ENCODE data around the gene MAP6.

MAP6 gene

GRCh38 chr11:75631086-75631730 is 37.6 kb downstream of the MAP6 start:
- no peak for DNase-seq (ENCODE audit: low read depth in 2 of 2)

- no peak for DNase-seq (ENCODE audit: low read depth in 2 of 2)
Observed at GRCh38 chr11:75627906-75628668, 40.8 kb downstream of the MAP6 start.

GRCh38 chr11:75626889-75627529 is 41.8 kb downstream of the MAP6 start:
- peak; percentile 53 to 54 for DNase-seq (ENCODE audit: low read depth in 2 of 2)

GRCh38 chr11:75625991-75626888 is 42.6 kb downstream of the MAP6 start:
- DNase-seq (ENCODE audit: low read depth in 2 of 2), result peak; percentile 44 to 55

- no peak for DNase-seq (ENCODE audit: low read depth in 2 of 2)
Observed at GRCh38 chr11:75625021-75625420, 43.8 kb downstream of the MAP6 start.

- DNase-seq (ENCODE audit: low read depth in 2 of 2), result no peak
Observed at GRCh38 chr11:75616281-75616680, 52.6 kb downstream of the MAP6 start.

- no peak for DNase-seq (ENCODE audit: low read depth in 2 of 2)
Observed at GRCh38 chr11:75615751-75616150, 53.1 kb downstream of the MAP6 start.

DNA sequence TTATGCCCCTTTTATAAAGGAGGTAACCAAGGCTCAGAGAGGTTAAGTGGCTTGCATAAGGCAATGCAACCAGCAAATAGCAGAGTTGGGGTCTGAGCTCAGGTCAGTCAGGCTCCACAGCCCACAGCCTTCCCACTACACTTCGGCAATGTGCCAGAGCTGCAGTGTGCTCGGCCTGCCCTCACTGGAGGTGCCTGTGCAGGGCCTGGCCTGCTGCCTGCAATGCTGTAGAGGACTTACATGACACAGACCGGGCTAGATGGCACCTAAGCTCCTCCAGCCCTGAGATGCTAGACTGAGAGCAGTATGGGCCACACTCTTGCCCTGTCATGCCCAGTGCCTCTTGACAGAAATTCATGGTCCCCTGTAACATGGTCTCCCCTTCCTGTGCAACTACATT is 57.0 kb downstream of the MAP6 start:
- DNase-seq (ENCODE audit: low read depth in 2 of 2), result no peak

DNA sequence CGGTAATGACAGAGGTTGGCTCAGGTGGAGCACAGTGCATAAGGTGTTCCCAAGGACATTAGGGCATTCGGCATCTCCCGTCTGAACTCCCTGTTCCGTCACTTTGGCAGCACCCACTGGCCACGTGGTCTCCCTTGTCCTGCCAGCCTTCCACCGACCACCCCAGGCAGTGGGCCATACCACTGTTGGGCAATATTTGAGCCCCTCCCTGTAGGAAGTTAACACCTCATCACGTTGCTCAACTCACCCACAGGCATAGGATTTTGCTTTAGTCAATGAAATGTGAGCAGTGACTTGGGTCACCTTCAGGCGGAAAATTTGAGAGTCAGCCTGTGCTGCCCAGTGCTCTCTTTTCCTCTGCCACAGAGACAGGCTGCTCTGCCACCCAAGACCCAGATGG is 62.7 kb downstream of the MAP6 start:
- no peak for DNase-seq (ENCODE audit: low read depth in 2 of 2)

DNA sequence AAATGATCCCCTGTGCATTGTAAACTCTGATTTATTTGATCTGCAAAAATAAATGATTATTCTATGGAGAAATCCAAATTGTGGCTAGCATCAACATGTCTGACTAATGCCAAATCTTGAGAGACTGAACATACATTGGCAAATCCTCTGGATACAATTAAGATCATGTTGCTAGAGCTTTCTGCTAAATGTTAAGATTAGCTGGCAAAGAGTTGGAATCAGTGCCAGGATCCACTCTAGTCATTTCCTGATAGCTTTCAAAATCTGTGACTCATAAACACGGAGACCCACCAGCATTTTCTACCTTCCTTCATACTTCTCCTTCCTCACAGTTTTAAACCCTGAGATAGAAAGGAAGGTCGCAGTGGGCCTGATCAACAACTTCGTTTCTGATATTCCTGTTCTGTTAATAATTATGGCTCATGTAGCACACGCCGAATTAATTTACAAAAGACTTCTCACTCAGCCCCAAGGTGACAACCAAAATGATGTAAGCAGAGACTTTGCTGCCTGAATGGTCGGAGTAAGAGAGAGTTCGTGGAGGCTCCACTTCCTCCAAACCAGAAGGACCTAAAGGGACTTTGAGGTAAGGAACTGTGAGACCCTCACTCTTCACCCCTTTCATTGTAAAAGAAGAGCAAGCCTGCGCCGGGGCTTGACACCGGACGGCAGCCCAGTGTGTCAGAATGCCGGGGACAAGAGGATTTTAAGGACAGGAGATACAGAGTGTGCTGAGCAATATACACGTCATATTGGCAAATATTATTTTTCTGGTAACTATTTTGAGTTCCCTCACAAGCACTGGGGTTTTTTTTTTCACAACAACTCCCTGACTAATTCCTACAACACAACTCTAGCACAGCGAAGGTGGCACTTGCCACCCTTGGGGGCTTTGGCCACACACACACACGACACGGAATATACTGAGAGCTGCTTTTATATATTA is 64.8 kb downstream of the MAP6 start:
- peak; percentile 88 to 89 for DNase-seq (ENCODE audit: low read depth in 2 of 2)

- peak in 1 of 2 experiments; percentile 42 for DNase-seq (ENCODE audit: low read depth in 2 of 2)
Observed at GRCh38 chr11:75602951-75603350, 65.9 kb downstream of the MAP6 start.

DNA sequence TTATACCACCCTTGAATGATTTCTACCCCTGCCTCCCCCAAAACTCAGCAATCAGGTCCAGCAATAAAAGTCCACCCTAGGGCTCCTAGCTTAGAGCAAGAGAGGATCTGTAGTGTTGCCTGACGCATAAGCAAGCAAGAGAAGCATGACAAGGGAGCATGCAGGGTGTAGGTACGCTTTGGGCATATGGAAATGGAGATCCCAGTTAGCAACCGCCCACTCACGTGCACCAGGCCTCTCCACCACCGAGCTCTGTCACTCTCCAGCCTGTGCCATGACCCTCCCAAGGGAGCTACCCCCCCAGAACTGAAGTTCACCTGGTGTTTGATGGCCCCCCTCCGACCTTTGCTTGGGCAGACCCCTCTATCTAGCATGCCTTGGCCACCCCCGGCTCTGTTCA is 67.3 kb downstream of the MAP6 start:
- no peak for DNase-seq (ENCODE audit: low read depth in 2 of 2)

DNA sequence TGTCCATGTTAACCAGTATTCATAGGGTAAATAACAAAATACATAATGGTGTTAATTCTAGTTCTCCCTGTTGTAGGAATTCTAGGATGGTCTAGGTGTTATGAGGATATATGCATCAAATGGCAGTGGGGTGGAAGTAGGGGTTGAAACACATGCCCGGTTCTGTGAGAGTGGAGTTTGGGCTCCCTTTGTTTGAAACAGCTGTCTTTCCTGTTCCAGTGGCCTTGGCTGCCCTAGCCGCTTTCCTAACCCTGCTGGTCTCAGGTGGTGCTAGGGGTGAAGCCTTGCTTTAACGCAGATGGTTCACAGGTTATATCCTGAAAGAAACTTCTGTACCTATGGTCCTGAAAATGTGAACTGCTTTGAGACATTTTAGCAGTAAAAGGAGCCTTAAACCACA is 68.5 kb downstream of the MAP6 start:
- no peak for DNase-seq (ENCODE audit: low read depth in 2 of 2)

- DNase-seq (ENCODE audit: low read depth in 2 of 2), result no peak
Observed at GRCh38 chr11:75598900-75599299, 69.9 kb downstream of the MAP6 start.

GRCh38 chr11:75598264-75598663 is 70.6 kb downstream of the MAP6 start:
- DNase-seq (ENCODE audit: low read depth in 2 of 2), result no peak

- DNase-seq (ENCODE audit: low read depth in 2 of 2), result no peak
Observed at GRCh38 chr11:75597636-75598035, 71.2 kb downstream of the MAP6 start.

DNA sequence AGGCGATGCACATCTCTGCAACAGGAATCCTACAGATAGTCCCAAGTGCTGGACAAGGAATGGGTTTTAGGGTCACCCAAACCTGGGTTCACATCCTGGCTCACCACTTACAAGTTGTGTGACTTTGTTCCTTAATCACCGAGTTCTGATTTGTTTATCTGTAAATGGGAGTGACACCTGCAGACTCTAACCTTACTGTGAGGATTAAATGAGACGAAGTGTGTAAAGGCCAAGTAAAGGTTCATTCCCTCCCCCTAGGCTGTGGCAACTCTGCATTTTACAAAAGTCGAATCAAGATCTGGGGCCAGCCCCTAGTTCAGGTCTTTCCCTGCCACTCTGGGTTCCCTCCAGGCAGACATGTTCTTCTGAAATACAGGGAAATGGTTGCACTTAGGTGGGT is 71.9 kb downstream of the MAP6 start:
- DNase-seq (ENCODE audit: low read depth in 2 of 2), result no peak

GRCh38 chr11:75595429-75595828 is 73.4 kb downstream of the MAP6 start:
- no peak for DNase-seq (ENCODE audit: low read depth in 2 of 2)

GRCh38 chr11:75594211-75594610 is 74.6 kb downstream of the MAP6 start:
- DNase-seq (ENCODE audit: low read depth in 2 of 2), result no peak

DNA sequence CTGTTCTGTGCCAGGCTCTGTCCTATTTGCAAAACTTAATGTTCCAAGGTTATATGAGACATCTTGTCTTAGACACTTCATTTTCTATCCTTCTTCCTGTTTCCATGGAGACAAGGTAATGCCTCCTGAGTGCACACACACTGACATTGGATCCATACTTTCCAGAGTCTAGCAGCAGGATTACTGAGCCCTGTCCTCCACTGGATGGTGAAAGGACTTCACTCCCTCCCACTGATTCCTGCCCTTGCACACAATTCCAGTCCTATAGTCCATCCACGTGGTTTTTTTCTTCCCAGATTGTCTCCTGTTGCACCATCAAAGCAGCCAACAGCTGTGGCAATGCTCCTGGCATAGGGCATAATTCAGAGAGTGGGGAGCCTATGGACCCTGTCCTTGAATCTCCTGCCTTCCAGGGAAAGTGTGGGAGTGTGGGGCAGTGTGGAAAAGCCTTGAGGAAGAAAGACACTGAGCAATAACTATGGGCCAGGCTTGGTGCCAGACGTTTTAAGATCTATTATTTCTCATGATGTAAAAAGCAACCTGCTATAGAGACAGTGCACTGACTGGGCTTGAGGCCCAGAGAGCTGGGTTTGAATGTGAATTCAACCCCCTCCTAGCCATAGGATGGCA is 75.4 kb downstream of the MAP6 start:
- DNase-seq (ENCODE audit: low read depth in 2 of 2), result no peak
